Hepatocyte (in vitro differentiated cells): ENCODE results near the gene CILP2. TPM values are rescaled to one million over a fixed set of nuclear protein-coding genes. Genes with fewer than 3 reads are reported as not detected.

Experiments
- DNase-seq: peaks from one replicate; pipeline ENCODE4 v3.0.0-alpha.2; 2016; ENCODE audit warnings: low spot score
- H2AFZ ChIP-seq: fragments of 200-600 bp; sonication (generic); 2 replicates; pipeline ENCODE4 v1.6.0; 2016; ENCODE audit warnings: antibody characterized with exemption, mild to moderate bottlenecking
- H3K27ac ChIP-seq: fragments of 200-600 bp; sonication (generic); 2 replicates; pipeline ENCODE4 v1.5.1; 2016; ENCODE audit warnings: mild to moderate bottlenecking
- H3K27me3 ChIP-seq: fragments of 200-600 bp; sonication (generic); 2 replicates; pipeline ENCODE4 v1.6.1; 2016
- H3K36me3 ChIP-seq: fragments of 200-600 bp; sonication (generic); replicated peaks from 2 replicates; pipeline ENCODE4 v1.5.1; 2016; ENCODE audit warnings: low read depth; ENCODE audit not compliant: insufficient read depth
- H3K4me1 ChIP-seq: fragments of 200-600 bp; sonication (generic); 2 replicates; pipeline ENCODE4 v1.5.1; 2016; ENCODE audit warnings: mild to moderate bottlenecking, moderate library complexity; ENCODE audit not compliant: insufficient read depth
- H3K4me2 ChIP-seq: fragments of 200-600 bp; sonication (generic); 2 replicates; pipeline ENCODE4 v1.6.0; 2016
- H3K4me3 ChIP-seq: fragments of 200-600 bp; sonication (generic); 2 replicates; pipeline ENCODE4 v1.5.1; 2016; ENCODE audit warnings: mild to moderate bottlenecking
- H3K79me2 ChIP-seq: fragments of 200-600 bp; sonication (generic); 2 replicates; pipeline ENCODE4 v1.6.0; 2017; ENCODE audit warnings: mild to moderate bottlenecking
- H3K9me2 ChIP-seq: fragments of 200-600 bp; sonication (generic); replicated peaks from 2 replicates; pipeline ENCODE4 v1.6.0; 2017; ENCODE audit warnings: mild to moderate bottlenecking; ENCODE audit not compliant: insufficient read depth
- H3K9me3 ChIP-seq: fragments of 200-600 bp; sonication (generic); 2 replicates; pipeline ENCODE4 v1.5.1; 2016; ENCODE audit warnings: low read depth, mild to moderate bottlenecking
- H4K20me1 ChIP-seq: fragments of 200-600 bp; sonication (generic); 2 replicates; pipeline ENCODE4 v1.6.0; 2016; ENCODE audit warnings: mild to moderate bottlenecking; ENCODE audit not compliant: insufficient read depth, poor library complexity, severe bottlenecking
- CTCF ChIP-seq: fragments of 200-600 bp; sonication (generic); IDR thresholded peaks from 2 replicates; pipeline ENCODE4 v1.5.1; 2016; ENCODE audit warnings: antibody characterized with exemption, mild to moderate bottlenecking; ENCODE audit not compliant: poor library complexity
- EZH2 ChIP-seq: fragments of 200-600 bp; sonication (generic); IDR thresholded peaks from 2 replicates; pipeline ENCODE4 v1.6.1; 2016; ENCODE audit warnings: antibody characterized with exemption, mild to moderate bottlenecking, borderline replicate concordance
- EZH2phosphoT487 ChIP-seq: fragments of 200-600 bp; sonication (generic); IDR thresholded peaks from one replicate; pipeline ENCODE4 v1.6.1; 2018; ENCODE audit warnings: antibody characterized with exemption, mild to moderate bottlenecking, low read depth, moderate library complexity; ENCODE audit not compliant: unreplicated experiment, severe bottlenecking
- WGBS: methylation state at CpG from one replicate; pipeline ENCODE4 v1.1.6; 2016; ENCODE audit warnings: low lambda C conversion rate; ENCODE audit errors: missing lambda C conversion rate; 5-methylcytosine and 5-hydroxymethylcytosine counted together
- polyA plus RNA-seq: library from polyadenylated mRNA; unstranded; fragments of >200 nt; fragmentation: Nextera tagmentation; extraction: Ambion mirVana; gene quantifications from 2 replicates; pipeline ENCODE4 v1.2.1, GENCODE V29; 2016
- total RNA-seq: library from RNA; depleted of rRNA; stranded (reverse); fragments of >200 nt; gene quantifications from 2 replicates; pipeline ENCODE4 v1.2.3, GENCODE V29; 2014

The CILP2 gene
- total and polyA plus RNA-seq, 2 experiments from 2014 or later = 5.7 to 16.5 TPM

- no peaks in the 10 kb centered on the region for H3K9me3 ChIP-seq
- no peak overlapping the region for H3K27ac ChIP-seq
- WGBS = 98% methylated on average over 15 of the region's 15 CpGs
- no peak overlapping the region for H2AFZ ChIP-seq
- H3K79me2 ChIP-seq = peaks cover 10% of the 10 kb centered on the region
- peaks cover 11% of the 10 kb centered on the region for H3K4me1 ChIP-seq
- no peaks in the 10 kb centered on the region for H3K36me3 ChIP-seq
- H3K4me3 ChIP-seq = no peak overlapping the region
- no peaks in the 10 kb centered on the region for H3K9me2 ChIP-seq
- no peak for DNase-seq
- H3K4me2 ChIP-seq = no peak overlapping the region
- H3K27me3 ChIP-seq = no peaks in the 10 kb centered on the region
- TF ChIP-seq CTCF (no peak), EZH2 (no peak), EZH2phosphoT487 (no peak)
- no peaks in the 10 kb centered on the region for H4K20me1 ChIP-seq
Observed at GRCh38 chr19:19493841-19494546, 44.1 kb upstream of the CILP2 start.

GRCh38 chr19:19495614-19496603 is 42.2 kb upstream of the CILP2 start:
- no peaks in the 10 kb centered on the region for H3K4me1 ChIP-seq
- H3K4me3 ChIP-seq = no peak overlapping the region
- DNase-seq = no peak
- H3K27ac ChIP-seq = no peak overlapping the region
- WGBS = 95% methylated on average over 28 of the region's 30 CpGs
- H3K36me3 ChIP-seq = no peaks in the 10 kb centered on the region
- no peak overlapping the region for H2AFZ ChIP-seq
- no peaks in the 10 kb centered on the region for H4K20me1 ChIP-seq
- no peak for TF ChIP-seq EZH2
- no peaks in the 10 kb centered on the region for H3K9me2 ChIP-seq
- no peaks in the 10 kb centered on the region for H3K27me3 ChIP-seq
- H3K9me3 ChIP-seq = no peaks in the 10 kb centered on the region
- H3K79me2 ChIP-seq = peaks cover 5% of the 10 kb centered on the region
- no peak overlapping the region for H3K4me2 ChIP-seq

- 96% methylated on average over 31 of the region's 33 CpGs for WGBS
- Histone ChIP-seq H2AFZ (no peak overlapping the region), H3K4me3 (no peak overlapping the region), H3K9me2 (no peaks in the 10 kb centered on the region), H3K27me3 (no peaks in the 10 kb centered on the region), H4K20me1 (no peaks in the 10 kb centered on the region), H3K9me3 (no peaks in the 10 kb centered on the region), H3K4me1 (no peaks in the 10 kb centered on the region), H3K79me2 (no peaks in the 10 kb centered on the region), H3K36me3 (no peaks in the 10 kb centered on the region), H3K27ac (no peak overlapping the region), H3K4me2 (no peak overlapping the region)
- DNase-seq = no peak
- TF ChIP-seq CTCF (no peak), EZH2 (no peak), EZH2phosphoT487 (no peak)
Observed at GRCh38 chr19:19498255-19498991, 39.6 kb upstream of the CILP2 start.
